Epithelial cell of esophagus (primary cell): Measurements from ENCODE around the gene TMEM79.

Experiments used
- DNase-seq: peaks from one replicate; pipeline ENCODE4 v3.0.0; 2010; ENCODE audit warnings: low read depth
- H3K4me3 ChIP-seq: 2 replicates; pipeline ENCODE4 v1.5.1; 2011; ENCODE audit warnings: mild to moderate bottlenecking, low read length, control low read depth
- CTCF ChIP-seq: IDR thresholded peaks from 2 replicates; pipeline ENCODE4 v1.5.1; 2011; ENCODE audit warnings: low read depth, mild to moderate bottlenecking, low read length, control low read depth, inconsistent platforms; ENCODE audit not compliant: insufficient read depth; ENCODE audit errors: missing control alignments

The TMEM79 gene

GRCh38 chr1:156279837-156280236, 4.3 kb upstream of the TMEM79 start:
- DNase-seq = no peak
- H3K4me3 ChIP-seq = no peak overlapping the region
- no peak for TF ChIP-seq CTCF

GRCh38 chr1:156281281-156281680, 2.8 kb upstream of the TMEM79 start:
- TF ChIP-seq CTCF = no peak
- peak; percentile 38 for DNase-seq
- peak overlapping the region; percentile 85 for H3K4me3 ChIP-seq

GRCh38 chr1:156281693-156282478, 2.2 kb upstream of the TMEM79 start:
- DNase-seq = peak; percentile 56
- no peak for TF ChIP-seq CTCF
- H3K4me3 ChIP-seq = peak overlapping the region; percentile 85

GRCh38 chr1:156282479-156283222, 1.5 kb upstream of the TMEM79 start, which contains the start of gene SMG5:
TSS of gene SMG5 (minus strand) at chr1:156282825. CDS start at chr1:156282680, 145 bp downstream.
- no peak for TF ChIP-seq CTCF
- DNase-seq = peak; percentile 99
- H3K4me3 ChIP-seq = peak within 1 kb of the TSS; percentile 85

- H3K4me3 ChIP-seq = peak overlapping the region; percentile 85
- no peak for TF ChIP-seq CTCF
- DNase-seq = no peak
Measured at GRCh38 chr1:156283521-156283920, 604 bp upstream of the TMEM79 start.

- no peak for TF ChIP-seq CTCF
- DNase-seq = peak; percentile 86
- peak overlapping the region; percentile 77 for H3K4me3 ChIP-seq
Measured at GRCh38 chr1:156284757-156285156, 632 bp downstream of the TMEM79 start.
